Heart right ventricle (tissue), 16 donors: ENCODE measurements around the gene ALOX5AP. TPM values are rescaled to one million over a fixed set of nuclear protein-coding genes. Genes with fewer than 3 reads are reported as not detected.

Experiments
- ATAC-seq, 8 donors: fragments of 200-7000 bp; cut with Tn5 transposase; one replicate each; pipeline ENCODE4 v1.9.1; 2020; ENCODE audit warnings: mild to moderate bottlenecking in 8 of 8, moderate library complexity in 8 of 8, moderate number of reproducible peaks in 1 of 8
- DNase-seq, 2 donors: peaks; one replicate each; pipeline ENCODE4 v3.0.0-alpha.2; 2020
- H3K27ac ChIP-seq, 10 donors: fragments of 200-600 bp; sonication (generic) in 2 of 10; one replicate each; pipeline versions ENCODE4 v1.5.0 to v1.8.0; 2020 to 2022; ENCODE audit warnings: mild to moderate bottlenecking in 3 of 10
- H3K27me3 ChIP-seq, 7 donors: fragments of 200-600 bp; one replicate each; pipeline ENCODE4 v1.8.0; 2021 to 2022; ENCODE audit warnings: mild to moderate bottlenecking in 2 of 7
- H3K36me3 ChIP-seq, 9 donors: fragments of 200-600 bp; sonication (generic) in 1 of 9; one replicate each; pipeline versions ENCODE4 v1.5.0 to v1.8.0; 2020 to 2022; ENCODE audit warnings: mild to moderate bottlenecking in 2 of 9
- H3K4me1 ChIP-seq, 9 donors: fragments of 200-600 bp; sonication (generic) in 1 of 9; one replicate each; pipeline versions ENCODE4 v1.5.0 to v1.8.0; 2020 to 2022; ENCODE audit warnings: mild to moderate bottlenecking in 4 of 9
- H3K4me3 ChIP-seq, 10 donors: fragments of 200-600 bp; sonication (generic) in 2 of 10; one replicate each; pipeline versions ENCODE4 v1.5.0 to v1.8.0; 2020 to 2022; ENCODE audit warnings: mild to moderate bottlenecking in 7 of 10, moderate library complexity in 2 of 10
- H3K9me3 ChIP-seq, 11 donors: fragments of 200-600 bp in 10 of 11; sonication (generic) in 2 of 11; one replicate each; pipeline versions ENCODE4 v1.5.0 to v1.8.0; 2013 to 2022; ENCODE audit warnings: mild to moderate bottlenecking in 2 of 11, control low read depth in 1 of 11, moderate library complexity in 1 of 11
- WGBS, 2 donors: extraction: QIAGEN DNeasy Blood & Tissue Kit; methylation state at CpG; one replicate each; pipeline ENCODE4 v1.1.7; 2013; ENCODE audit warnings: inconsistent platforms in 1 of 2; 5-methylcytosine and 5-hydroxymethylcytosine counted together
- intact Hi-C, 10 donors: fragments of 100-400 bp; cut with DNase I; formaldehyde crosslinking; loops; one replicate each; pipeline versions ENCODE4 v1.11.1 to v1.14.2; 2022
- polyA plus RNA-seq, 2 donors: library from polyadenylated mRNA; stranded (reverse); fragments of 200-250 nt; gene quantifications; one replicate each; pipeline ENCODE4 v1.2.3, GENCODE V29; 2013
- total RNA-seq, 10 donors: library from RNA; stranded (reverse); fragmentation: NEBNext Ultra II Directional in 3 of 10; extraction: Animal tissue kit (Norgen Biotek cat#: 25700) in 3 of 10; gene quantifications; one replicate each; pipeline versions ENCODE4 v1.2.1 to v1.2.4, GENCODE V29; 2021 to 2023
- TF ChIP-seq, protein P1 (sequence below), 9 donors: fragments of 200-600 bp; sonication (generic) in 2 of 9; IDR thresholded peaks; one replicate each; pipeline versions ENCODE4 v1.5.0 to v1.8.0; 2021 to 2022; ENCODE audit warnings: antibody characterized with exemption in 9 of 9, mild to moderate bottlenecking in 5 of 9, moderate library complexity in 1 of 9
- donor health status: Arrhythmogenic right ventricular cardiomyopathy.
- donor health status: ischemic (EF 13 %, LVEDD 7.1; RV severe dilation, severe dysfunction).
- donor health status: healthy with polysubstance abuse.
- donor health status: DM: no; HTN: yes; CAD: no.
- donor health status: DM: no; HTN: no; CAD: no.
- donor health status: ischemic (EF 25% LVEDD 6.9; RV normal size, moderate dysfunction).
- donor health status: ischemic (EF 25% LVEDD 5.7; RV mildly dilated, moderate dysfunction).
- donor health status: healthy.
- donor health status: DM: yes; HTN: yes; CAD: no.
- donor health status: Ischemic cardiomyopathy.
- donor health status: ischemic (EF 35%, LVEDD 5.7; RV mildly dilated, moderate dysfunction).
- donor health status: nonischemic (EF 11% LVEDD 7.7; RV severe dilation, severe dysfunction).
- donor health status: DM: yes; HTN: yes; CAD: no.
- donor health status: PGD.
- donor health status: ischemic (EF 29% LVEDD 5.4; RV normal size, mild dysfunction).
- donor health status: nonischemic (EF 23%, LVEDD 6.1; RV moderate dilation, normal function).

ALOX5AP gene
- total and polyA plus RNA-seq, 12 donors: 0.95 to 19.5 (median 4.6) TPM

- peaks cover 6 to 64% (median 15%) of the 10 kb centered on the region in 9 donors for H3K4me1 ChIP-seq
- DNase-seq (no peak), ATAC-seq (no peak)
- no peaks in the 10 kb centered on the region for H3K36me3 ChIP-seq
- no peak overlapping the region for H3K27ac ChIP-seq
- no peaks in the 10 kb centered on the region for H3K9me3 ChIP-seq
- intact Hi-C loops: no loop called here
- TF ChIP-seq, protein P1, sequence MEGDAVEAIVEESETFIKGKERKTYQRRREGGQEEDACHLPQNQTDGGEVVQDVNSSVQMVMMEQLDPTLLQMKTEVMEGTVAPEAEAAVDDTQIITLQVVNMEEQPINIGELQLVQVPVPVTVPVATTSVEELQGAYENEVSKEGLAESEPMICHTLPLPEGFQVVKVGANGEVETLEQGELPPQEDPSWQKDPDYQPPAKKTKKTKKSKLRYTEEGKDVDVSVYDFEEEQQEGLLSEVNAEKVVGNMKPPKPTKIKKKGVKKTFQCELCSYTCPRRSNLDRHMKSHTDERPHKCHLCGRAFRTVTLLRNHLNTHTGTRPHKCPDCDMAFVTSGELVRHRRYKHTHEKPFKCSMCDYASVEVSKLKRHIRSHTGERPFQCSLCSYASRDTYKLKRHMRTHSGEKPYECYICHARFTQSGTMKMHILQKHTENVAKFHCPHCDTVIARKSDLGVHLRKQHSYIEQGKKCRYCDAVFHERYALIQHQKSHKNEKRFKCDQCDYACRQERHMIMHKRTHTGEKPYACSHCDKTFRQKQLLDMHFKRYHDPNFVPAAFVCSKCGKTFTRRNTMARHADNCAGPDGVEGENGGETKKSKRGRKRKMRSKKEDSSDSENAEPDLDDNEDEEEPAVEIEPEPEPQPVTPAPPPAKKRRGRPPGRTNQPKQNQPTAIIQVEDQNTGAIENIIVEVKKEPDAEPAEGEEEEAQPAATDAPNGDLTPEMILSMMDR (IDR thresholded peaks at IDR 0.05): no peak
- no peaks in the 10 kb centered on the region for H3K27me3 ChIP-seq
- H3K4me3 ChIP-seq: no peak overlapping the region
- WGBS, 2 donors: 61 to 72% methylated on average over 4 of the region's 4 CpGs
Measured at GRCh38 chr13:30719525-30719914, 15.8 kb upstream of the ALOX5AP start.

GRCh38 chr13:30720172-30720869 lies 15.0 kb upstream of the ALOX5AP start:
- no peak for DNase-seq
- Histone ChIP-seq H3K4me3 (no peak overlapping the region), H3K27me3 (no peaks in the 10 kb centered on the region), H3K9me3 (no peaks in the 10 kb centered on the region), H3K36me3 (no peaks in the 10 kb centered on the region), H3K27ac (no peak overlapping the region), H3K4me1 (peaks cover 6 to 56% (median 14%) of the 10 kb centered on the region in 9 donors)
- intact Hi-C loops: no loop called here
- WGBS, 2 donors: 64 to 65% methylated on average over 3 of the region's 3 CpGs
- TF ChIP-seq, protein P1 (IDR thresholded peaks at IDR 0.05): no peak
- no peak for ATAC-seq

- Histone ChIP-seq H3K9me3 (no peaks in the 10 kb centered on the region), H3K27me3 (no peaks in the 10 kb centered on the region), H3K27ac (no peak overlapping the region), H3K4me3 (no peak overlapping the region), H3K4me1 (peaks cover 0 to 40% (median 0%) of the 10 kb centered on the region in 9 donors), H3K36me3 (no peaks in the 10 kb centered on the region)
- WGBS, 2 donors: 86% methylated on average over 4 of the region's 4 CpGs
- ATAC-seq (no peak), DNase-seq (no peak)
- intact Hi-C loops: no loop called here
- TF ChIP-seq, protein P1 (IDR thresholded peaks at IDR 0.05): no peak
Measured at GRCh38 chr13:30721936-30722335, 13.4 kb upstream of the ALOX5AP start.

- no peak for DNase-seq
- H3K27ac ChIP-seq: no peak overlapping the region
- peaks cover 0 to 40% (median 0%) of the 10 kb centered on the region in 9 donors for H3K4me1 ChIP-seq
- no peak for ATAC-seq
- no peaks in the 10 kb centered on the region for H3K27me3 ChIP-seq
- 96 to 99% methylated on average over 2 of the region's 2 CpGs for WGBS, 2 donors
- H3K4me3 ChIP-seq: no peak overlapping the region
- TF ChIP-seq, protein P1 (IDR thresholded peaks at IDR 0.05): no peak
- intact Hi-C loops: no loop called here
- H3K9me3 ChIP-seq: no peaks in the 10 kb centered on the region
- no peaks in the 10 kb centered on the region for H3K36me3 ChIP-seq
Measured at GRCh38 chr13:30722361-30722760, 13.0 kb upstream of the ALOX5AP start.
